Activated CD4-positive, alpha-beta T cell treated with anti-CD3 and anti-CD28 coated beads, Interleukin-2, Interleukin-4, amounts not matched to agents 100 ng/mL and 50 ng/mL, durations not matched to agents 16 hours and 8 hours (primary cell): Measurements from ENCODE around the gene UGT1A7.
"Not testable (repeated sequence)": the region's sequence is repeated elsewhere in the genome, so short reads cannot be mapped to it uniquely, and the experiment has no call there.

Experiments
- DNase-seq: peaks from one replicate; pipeline ENCODE4 v3.0.0-alpha.2; 2020; ENCODE audit warnings: low spot score

The UGT1A7 gene

DNA sequence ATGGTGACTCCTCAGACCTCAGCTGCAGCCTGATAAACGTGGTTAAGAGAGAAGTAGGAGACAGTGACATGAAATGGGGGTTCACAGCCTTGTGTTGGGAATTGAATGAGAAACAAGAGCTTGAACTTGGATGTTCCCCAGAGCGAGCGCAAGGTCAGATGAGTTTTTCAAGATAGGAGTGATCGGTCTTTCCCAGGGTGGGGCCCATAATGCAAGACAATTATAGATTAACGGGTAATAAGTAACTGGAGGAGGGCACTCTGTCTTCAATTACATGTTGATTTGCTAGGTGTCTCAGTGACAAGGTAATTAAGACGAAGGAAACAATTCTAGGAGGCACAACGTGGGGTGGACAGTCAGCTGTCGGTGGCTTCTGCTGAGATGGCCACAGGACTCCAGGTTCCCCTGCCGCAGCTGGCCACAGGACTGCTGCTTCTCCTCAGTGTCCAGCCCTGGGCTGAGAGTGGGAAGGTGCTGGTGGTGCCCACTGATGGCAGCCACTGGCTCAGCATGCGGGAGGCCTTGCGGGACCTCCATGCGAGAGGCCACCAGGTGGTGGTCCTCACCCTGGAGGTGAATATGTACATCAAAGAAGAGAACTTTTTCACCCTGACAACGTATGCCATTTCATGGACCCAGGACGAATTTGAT, 31.0 kb downstream of the UGT1A7 start, which contains the start of gene UGT1A5:
UGT1A5 (plus strand) TSS at position 297 of the 651 bp plus-strand sequence; CDS start at position 382, 85 bp downstream.
- no peak for DNase-seq

GRCh38 chr2:233713262-233713615, 31.5 kb downstream of the UGT1A7 start:
- no peak for DNase-seq

DNA sequence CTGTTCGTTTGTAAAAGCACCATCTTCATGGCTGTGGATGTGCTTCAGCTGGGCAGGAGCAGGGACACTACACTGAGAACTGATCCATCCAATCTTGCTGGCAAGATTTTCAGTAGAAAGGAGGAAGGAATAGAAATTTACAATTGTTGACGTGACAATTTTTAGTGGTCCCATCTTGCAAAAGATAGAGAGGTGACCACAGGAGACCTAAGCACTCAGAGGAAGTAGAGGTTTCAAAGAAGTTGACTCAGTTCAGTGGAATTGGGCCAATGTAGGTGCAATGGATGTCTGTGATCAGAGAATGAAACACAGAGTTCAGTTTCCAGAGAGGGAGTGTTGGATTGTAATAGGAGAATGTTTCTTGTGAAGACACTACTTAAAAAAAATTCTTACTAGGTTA, 32.4 kb downstream of the UGT1A7 start:
- no peak for DNase-seq

- no peak for DNase-seq
Observed at GRCh38 chr2:233718552-233718951, 36.9 kb downstream of the UGT1A7 start, which contains the start of gene UGT1A4. TSS of gene UGT1A4 (plus strand) at chr2:233718736. CDS start at chr2:233718821, 85 bp downstream.

- no peak for DNase-seq
Observed at GRCh38 chr2:233728723-233729301, 47.1 kb downstream of the UGT1A7 start, which contains the start of gene UGT1A3. TSS of gene UGT1A3 (plus strand) at chr2:233729042. CDS start at chr2:233729127, 85 bp downstream.

- not testable (repeated sequence) for DNase-seq
Observed at GRCh38 chr2:233736868-233737653, 55.4 kb downstream of the UGT1A7 start.

DNA sequence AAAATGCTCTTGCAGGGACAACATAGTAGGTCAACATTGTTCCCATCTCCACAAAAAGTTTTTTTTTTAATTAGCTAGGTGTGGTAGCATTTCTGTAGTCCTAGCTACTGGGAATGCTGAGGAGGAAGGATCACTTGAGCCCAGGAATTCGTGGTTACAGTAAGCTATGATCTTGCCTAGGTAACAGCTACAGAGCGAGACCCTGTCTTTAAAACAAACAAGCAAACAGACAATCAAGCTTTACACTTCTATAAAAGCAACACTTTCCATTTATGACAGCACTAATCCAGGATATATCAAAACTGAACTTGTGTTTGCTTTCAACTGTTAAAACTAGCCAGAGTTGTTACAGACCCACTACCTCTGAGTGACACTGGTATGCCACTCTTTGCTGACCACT, 59.2 kb downstream of the UGT1A7 start:
- no peak for DNase-seq

DNA sequence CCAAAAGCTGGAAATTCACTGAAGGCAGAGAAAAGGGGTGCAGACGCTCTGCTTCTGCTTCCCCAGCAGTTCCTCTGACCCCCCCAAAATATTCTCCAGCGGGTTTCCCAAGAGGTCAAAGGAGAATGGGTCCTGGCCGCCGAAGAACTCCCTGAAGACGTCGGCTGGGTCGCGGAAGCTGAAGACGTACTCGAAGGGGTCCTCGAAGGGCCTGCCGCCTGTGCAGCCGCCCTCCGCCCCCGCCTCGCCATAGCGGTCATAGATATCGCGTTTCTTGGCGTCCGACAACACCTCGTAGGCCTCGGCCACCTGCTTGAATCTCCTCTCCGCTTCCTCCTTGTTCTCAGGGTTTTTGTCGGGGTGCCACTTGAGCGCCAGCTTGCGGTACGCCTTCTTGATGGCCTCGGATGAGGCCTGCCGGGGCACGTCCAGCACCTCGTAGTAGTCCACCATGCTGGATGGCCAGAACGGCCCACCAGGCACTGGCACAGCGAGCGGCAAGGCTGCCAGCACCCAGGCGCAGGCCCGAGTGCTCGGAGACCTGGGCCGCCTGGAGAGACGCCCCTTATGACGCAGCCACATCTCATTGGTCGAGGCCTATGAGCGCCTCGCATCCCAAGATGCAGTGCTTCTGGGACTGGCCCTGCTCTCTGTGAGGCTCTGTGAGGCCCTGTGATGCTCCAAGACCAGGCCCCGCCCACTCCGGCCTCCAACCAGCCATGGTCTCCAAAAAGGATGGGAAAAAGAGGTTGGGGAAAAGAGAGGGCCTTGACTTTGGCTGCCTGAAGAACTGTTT, 62.0 kb downstream of the UGT1A7 start:
- no peak for DNase-seq

DNA sequence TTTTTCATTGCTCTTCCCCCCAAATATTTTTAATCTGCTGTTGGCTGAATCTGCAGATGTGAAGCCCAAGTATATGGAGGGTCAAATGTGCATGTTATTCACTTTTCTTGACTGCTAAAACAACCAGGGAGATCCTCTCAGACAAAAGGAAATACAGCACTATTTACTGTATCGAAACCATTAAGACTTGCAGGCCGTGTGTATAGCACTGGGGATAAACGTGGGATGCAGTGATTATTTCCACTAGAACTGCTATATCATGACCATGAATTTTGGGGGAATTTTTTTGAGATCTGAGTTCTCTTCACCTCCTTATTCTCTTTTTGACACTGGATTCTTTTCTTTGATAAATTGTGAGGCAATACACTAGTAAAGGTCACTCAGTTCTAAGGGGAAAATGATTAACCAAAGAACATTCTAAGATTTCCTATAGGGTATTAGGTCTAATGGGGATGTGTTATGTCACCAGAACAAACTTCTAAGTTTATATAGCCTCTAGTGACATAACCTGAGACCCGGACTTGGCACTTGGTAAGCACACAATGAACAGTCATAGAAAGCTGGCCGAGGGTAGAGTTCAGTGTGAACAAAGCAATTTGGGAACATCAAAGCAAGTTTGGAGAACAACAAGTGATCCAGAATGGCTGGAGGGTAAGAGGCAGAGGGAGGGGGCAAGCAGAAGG, 63.5 kb downstream of the UGT1A7 start:
- no peak for DNase-seq

DNA sequence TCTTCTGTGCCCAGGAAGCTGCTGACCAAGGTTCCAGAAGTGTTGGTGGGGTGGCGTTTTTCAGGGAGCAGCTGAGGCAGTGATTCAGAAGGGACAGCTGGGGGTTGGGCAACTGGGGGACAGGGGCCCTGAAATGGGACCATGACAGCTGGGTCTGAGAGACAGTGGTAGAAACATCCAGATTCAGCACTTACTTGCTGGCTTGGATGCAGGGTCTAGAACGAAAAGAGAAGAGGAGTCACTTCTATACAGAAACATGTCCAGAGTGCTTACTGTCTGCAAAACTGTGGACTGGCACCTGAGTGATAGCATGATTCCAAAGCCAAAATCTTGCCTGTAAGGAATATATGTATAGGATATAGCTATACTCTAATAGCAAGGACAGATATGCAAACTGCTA, 64.1 kb downstream of the UGT1A7 start:
- not testable (repeated sequence) for DNase-seq

DNA sequence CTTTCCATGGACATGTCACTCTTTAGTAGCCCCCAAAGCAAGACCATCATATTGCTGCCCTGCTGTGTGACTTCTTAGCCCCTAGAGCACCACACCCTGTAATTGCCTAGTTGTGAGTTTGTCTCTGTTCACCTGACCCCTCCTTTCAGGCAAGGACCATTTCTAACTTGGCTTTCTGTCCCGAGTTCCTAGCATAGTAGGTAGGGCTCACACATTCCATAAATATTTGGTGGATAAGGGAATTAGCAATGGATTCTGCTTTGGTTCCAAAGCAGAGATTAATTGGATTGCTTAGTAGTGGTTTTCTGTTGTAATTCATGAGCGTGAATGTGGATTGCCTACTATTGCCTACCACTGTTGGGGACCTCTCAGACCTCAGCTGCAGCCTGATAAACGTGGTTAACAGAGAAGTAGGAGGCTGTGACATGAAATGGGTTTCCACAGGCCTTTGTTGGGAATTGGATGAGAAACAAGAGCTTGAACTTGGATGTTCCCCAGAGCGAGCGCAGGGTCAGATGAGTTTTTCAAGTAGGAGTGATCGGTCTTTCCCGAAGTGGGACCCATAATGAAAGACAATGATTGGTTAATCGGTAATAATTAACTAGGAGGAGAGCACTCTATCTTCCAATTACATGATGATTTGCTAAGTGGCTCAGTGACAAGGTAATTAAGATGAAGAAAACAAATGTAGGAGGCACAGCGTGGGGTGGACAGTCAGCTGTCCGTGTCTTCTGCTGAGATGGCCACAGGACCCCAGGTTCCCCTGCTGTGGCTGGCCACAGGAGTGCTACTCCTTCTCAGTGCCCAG, 65.0 kb downstream of the UGT1A7 start:
- no peak for DNase-seq

DNA sequence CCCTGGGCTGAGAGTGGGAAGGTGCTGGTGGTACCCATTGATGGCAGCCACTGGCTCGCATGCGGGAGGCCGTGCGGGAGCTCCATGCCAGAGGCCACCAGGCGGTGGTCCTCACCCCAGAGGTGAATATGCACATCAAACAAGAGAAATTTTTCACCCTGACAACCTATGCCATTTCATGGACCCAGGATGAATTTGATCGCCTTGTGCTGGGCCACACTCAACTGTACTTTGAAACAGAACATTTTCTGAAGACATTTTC, 65.5 kb downstream of the UGT1A7 start:
- DNase-seq, result no peak

GRCh38 chr2:233750689-233751088, 69.0 kb downstream of the UGT1A7 start:
- not testable (repeated sequence) for DNase-seq

DNA sequence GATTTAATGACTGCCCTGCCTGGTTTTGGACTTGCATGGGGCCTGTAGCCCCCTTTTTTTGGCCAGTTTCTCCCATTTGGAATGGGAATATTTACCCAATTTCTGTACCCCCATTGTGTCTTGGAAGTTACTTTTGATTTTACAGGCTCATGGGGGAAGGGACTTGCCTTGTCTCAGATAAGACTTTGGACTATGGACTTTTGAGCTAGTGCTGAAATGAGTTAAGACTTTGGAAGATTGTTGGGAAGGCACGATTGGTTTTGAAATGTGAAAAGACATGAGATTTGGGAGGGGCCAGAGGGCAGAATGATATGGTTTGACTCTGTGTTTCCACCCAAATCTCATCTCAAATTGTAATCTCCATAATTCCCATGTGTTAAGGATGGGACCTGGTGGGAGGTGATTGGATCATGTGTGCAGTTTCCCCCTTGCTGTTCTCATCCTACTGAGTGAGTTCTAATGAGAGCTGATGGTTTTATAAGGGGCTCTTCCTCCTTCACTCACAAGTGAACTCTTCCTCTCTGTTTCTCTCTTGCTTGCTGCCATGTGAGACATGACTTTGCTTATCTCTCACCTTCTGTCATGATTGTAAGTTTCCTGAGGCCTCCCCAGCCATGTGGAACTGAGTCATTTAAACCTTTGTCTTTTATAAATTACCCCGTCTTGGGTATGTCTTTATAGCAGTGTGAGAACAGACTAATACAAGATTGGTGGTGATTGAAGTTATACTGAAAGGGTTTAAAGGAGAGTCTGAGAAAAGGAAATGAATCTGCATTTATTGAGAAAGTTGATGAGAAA, 69.7 kb downstream of the UGT1A7 start:
- DNase-seq, result not testable (repeated sequence)

- DNase-seq, result no peak
Observed at GRCh38 chr2:233754872-233755611, 73.3 kb downstream of the UGT1A7 start.

- DNase-seq, result no peak
Observed at GRCh38 chr2:233756429-233757081, 74.9 kb downstream of the UGT1A7 start.

- DNase-seq, result no peak
Observed at GRCh38 chr2:233758141-233758540, 76.4 kb downstream of the UGT1A7 start.

- no peak for DNase-seq
Observed at GRCh38 chr2:233758849-233759248, 77.1 kb downstream of the UGT1A7 start.

DNA sequence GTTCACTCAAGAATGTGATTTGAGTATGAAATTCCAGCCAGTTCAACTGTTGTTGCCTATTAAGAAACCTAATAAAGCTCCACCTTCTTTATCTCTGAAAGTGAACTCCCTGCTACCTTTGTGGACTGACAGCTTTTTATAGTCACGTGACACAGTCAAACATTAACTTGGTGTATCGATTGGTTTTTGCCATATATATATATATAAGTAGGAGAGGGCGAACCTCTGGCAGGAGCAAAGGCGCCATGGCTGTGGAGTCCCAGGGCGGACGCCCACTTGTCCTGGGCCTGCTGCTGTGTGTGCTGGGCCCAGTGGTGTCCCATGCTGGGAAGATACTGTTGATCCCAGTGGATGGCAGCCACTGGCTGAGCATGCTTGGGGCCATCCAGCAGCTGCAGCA, 78.3 kb downstream of the UGT1A7 start, which contains the start of gene UGT1A1:
UGT1A1 (plus strand) TSS at position 228 of the 400 bp plus-strand sequence; CDS start at position 246, 18 bp downstream.
- no peak for DNase-seq
